ENCODE measurements around the gene WDR1. TPM values are rescaled to one million over a fixed set of nuclear protein-coding genes. Genes with fewer than 3 reads are reported as not detected.
"Not testable (repeated sequence)": the region's sequence is repeated elsewhere in the genome, so short reads cannot be mapped to it uniquely, and the experiment has no call there.

Gene WDR1
- total and polyA plus RNA-seq, 3 donors from 2014 or later, result 165 to 295 (median 168) TPM

DNA sequence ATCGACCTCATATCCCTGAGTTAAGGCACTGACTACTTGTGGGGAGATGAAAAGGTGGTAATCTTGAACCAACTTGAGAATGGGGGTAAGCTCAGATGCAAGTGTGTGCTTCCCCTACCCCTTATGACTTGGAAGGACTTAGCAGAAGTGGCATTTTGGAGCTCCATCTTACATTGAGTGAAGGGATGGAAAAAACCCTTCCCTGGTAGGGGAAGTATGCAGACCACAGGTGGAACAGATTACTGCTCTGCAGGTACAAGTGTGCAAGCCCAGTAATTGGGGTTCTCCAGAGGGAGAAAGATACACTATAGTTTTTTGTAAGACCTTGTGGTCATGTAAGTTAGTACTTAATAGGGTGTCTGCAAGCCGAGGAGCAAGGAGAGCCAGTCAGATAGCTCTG, 12.2 kb upstream of the WDR1 start:
- H3K27ac ChIP-seq, result no peak overlapping the region
- H3K36me3 ChIP-seq (ENCODE audit: low read depth, missing control alignments), result no peaks in the 10 kb centered on the region
- H3K27me3 ChIP-seq, result no peaks in the 10 kb centered on the region
- TF ChIP-seq CTCF (IDR thresholded peaks at IDR 0.05) (no peak), POLR2A (IDR thresholded peaks at IDR 0.05) (no peak)
- H3K4me1 ChIP-seq, result no peaks in the 10 kb centered on the region
- no peak overlapping the region for H3K4me3 ChIP-seq
- DNase-seq, result no peak
- WGBS, 2 donors, result 46 to 93% methylated on average over 2 of the region's 2 CpGs
- no peaks in the 10 kb centered on the region for H3K9me3 ChIP-seq
- intact Hi-C loops (cut with DNase I; ENCODE audit: low total_unique reads), result no loop called here

DNA sequence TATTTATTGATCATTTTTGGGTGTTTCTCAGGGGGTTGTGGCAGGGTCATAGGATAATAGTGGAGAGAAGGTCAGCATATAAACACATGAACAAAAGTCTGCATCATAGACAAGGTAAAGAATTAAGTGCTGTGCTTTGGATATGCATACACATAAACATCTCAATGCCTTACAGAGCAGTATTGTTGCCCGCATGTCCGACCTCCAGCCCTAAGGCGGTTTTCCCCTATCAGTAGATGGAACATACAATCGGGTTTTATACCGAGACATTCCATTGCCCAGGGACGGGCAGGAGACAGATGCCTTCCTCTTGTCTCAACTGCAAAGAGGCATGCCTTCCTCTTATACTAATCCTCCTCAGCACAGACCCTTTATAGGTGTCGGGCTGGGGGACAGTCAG, 10.9 kb upstream of the WDR1 start:
- H3K27me3 ChIP-seq; H3K9me3 ChIP-seq; H3K4me3 ChIP-seq; H3K27ac ChIP-seq; DNase-seq; H3K4me1 ChIP-seq; intact Hi-C loops (cut with DNase I; ENCODE audit: low total_unique reads); H3K36me3 ChIP-seq (ENCODE audit: low read depth, missing control alignments): not testable (repeated sequence)
- 89 to 91% methylated on average over 7 of the region's 7 CpGs for WGBS, 2 donors

- Histone ChIP-seq H3K9me3 (no peaks in the 10 kb centered on the region), H3K36me3 (ENCODE audit: low read depth, missing control alignments) (no peaks in the 10 kb centered on the region), H3K27me3 (no peaks in the 10 kb centered on the region), H3K27ac (no peak overlapping the region), H3K4me1 (no peaks in the 10 kb centered on the region), H3K4me3 (no peak overlapping the region)
- DNase-seq, result no peak
- WGBS, 2 donors, result 85 to 86% methylated on average over 13 of the region's 13 CpGs
- no peak for TF ChIP-seq CTCF (IDR thresholded peaks at IDR 0.05)
- no peak for TF ChIP-seq POLR2A (IDR thresholded peaks at IDR 0.05)
- intact Hi-C loops (cut with DNase I; ENCODE audit: low total_unique reads), result no loop called here
Observed at GRCh38 chr4:10124167-10124930, 7.8 kb upstream of the WDR1 start.

GRCh38 chr4:10123227-10124101, 6.9 kb upstream of the WDR1 start:
- H3K36me3 ChIP-seq (ENCODE audit: low read depth, missing control alignments), result no peaks in the 10 kb centered on the region
- H3K27ac ChIP-seq, result no peak overlapping the region
- no peaks in the 10 kb centered on the region for H3K9me3 ChIP-seq
- TF ChIP-seq POLR2A (IDR thresholded peaks at IDR 0.05), result no peak
- TF ChIP-seq CTCF (IDR thresholded peaks at IDR 0.05), result no peak
- no peaks in the 10 kb centered on the region for H3K27me3 ChIP-seq
- 69 to 77% methylated on average over 11 to 12 of the region's 12 CpGs for WGBS, 2 donors
- DNase-seq, result no peak
- H3K4me1 ChIP-seq, result no peaks in the 10 kb centered on the region
- no peak overlapping the region for H3K4me3 ChIP-seq
- intact Hi-C loops (cut with DNase I; ENCODE audit: low total_unique reads), result no loop called here

DNA sequence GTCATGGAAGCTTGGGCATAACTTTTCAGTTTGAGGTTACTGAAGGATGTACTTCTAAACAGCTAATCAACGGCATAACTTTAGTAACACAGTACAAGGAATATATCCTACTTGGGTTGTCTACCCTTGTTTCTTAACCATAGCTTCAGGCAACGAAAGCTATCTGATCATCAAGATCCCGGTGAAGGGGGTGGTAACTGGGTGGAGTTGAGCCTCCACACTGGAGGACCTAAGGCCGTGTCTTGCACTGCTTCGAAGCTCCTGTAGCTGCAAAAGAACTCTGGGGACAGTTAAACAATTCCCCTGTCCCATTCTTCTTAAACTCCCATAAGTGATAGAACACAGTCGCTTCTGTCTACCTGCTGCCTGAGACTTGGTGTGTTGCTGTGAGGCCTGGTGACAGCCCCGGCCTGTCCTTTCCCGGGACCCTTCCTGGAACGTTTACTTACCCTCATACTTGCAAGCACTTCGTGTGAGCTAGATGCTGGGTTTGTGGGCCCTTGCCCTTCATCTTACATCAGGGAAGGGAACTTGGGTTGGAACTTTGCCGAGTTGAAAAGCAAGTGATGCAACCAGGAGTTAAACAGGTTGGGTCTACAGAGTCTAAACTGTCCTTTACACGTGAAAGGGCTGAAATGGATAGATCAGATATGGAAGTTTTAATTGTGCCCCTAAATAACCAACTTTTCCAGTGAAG, 5.8 kb upstream of the WDR1 start:
- intact Hi-C loops (cut with DNase I; ENCODE audit: low total_unique reads), result no loop called here
- no peak overlapping the region for H3K4me3 ChIP-seq
- no peaks in the 10 kb centered on the region for H3K36me3 ChIP-seq (ENCODE audit: low read depth, missing control alignments)
- no peaks in the 10 kb centered on the region for H3K9me3 ChIP-seq
- WGBS, 2 donors, result 89 to 94% methylated on average over 12 of the region's 12 CpGs
- H3K27ac ChIP-seq, result no peak overlapping the region
- H3K27me3 ChIP-seq, result no peaks in the 10 kb centered on the region
- no peak for DNase-seq
- TF ChIP-seq CTCF (IDR thresholded peaks at IDR 0.05), result no peak
- no peak for TF ChIP-seq POLR2A (IDR thresholded peaks at IDR 0.05)
- peaks cover 8% of the 10 kb centered on the region for H3K4me1 ChIP-seq

Data from testis (tissue), 3 donors.